ENCODE results near the gene SEC11A.

DNA sequence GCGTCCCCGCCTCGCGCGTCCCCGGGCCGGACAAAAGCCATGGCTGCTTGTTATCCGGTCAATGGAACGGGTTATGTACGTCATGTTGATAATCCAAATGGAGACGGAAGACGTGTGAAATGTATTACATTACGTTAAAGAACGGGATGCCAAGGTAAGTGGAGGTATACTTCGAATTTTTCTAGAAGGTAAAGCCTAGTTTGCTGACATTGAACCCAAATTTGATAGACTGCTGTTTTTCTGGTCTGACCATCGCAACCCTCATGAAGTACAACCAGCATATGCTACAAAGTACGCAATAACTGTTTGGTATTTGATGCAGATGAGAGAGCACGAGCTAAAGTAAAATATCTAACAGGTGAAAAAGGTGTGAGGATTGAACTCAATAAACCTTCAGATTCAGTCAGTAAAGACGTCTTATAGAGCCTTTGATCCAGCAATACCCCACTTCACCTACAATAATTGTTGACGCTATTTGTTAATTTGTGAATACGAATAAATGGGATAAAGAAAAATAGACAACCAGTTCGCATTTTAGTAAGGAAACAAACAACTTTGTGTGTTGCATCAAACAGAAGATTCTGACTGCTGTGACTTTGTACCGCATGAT lies 81.6 kb downstream of the SEC11A start:
- TF ChIP-seq, protein P1, sequence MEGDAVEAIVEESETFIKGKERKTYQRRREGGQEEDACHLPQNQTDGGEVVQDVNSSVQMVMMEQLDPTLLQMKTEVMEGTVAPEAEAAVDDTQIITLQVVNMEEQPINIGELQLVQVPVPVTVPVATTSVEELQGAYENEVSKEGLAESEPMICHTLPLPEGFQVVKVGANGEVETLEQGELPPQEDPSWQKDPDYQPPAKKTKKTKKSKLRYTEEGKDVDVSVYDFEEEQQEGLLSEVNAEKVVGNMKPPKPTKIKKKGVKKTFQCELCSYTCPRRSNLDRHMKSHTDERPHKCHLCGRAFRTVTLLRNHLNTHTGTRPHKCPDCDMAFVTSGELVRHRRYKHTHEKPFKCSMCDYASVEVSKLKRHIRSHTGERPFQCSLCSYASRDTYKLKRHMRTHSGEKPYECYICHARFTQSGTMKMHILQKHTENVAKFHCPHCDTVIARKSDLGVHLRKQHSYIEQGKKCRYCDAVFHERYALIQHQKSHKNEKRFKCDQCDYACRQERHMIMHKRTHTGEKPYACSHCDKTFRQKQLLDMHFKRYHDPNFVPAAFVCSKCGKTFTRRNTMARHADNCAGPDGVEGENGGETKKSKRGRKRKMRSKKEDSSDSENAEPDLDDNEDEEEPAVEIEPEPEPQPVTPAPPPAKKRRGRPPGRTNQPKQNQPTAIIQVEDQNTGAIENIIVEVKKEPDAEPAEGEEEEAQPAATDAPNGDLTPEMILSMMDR (IDR thresholded peaks at IDR 0.05; ENCODE audit: borderline replicate concordance, extremely low read depth, low read length, poor library complexity, severe bottlenecking), result no peak
- TF ChIP-seq EZH2 (IDR thresholded peaks at IDR 0.05; ENCODE audit: borderline replicate concordance, low read depth, low read length, severe bottlenecking), result no peak
